H1 (cell line): Measurements from ENCODE around the gene SLC17A4. TPM values are rescaled to one million over a fixed set of nuclear protein-coding genes. Genes with fewer than 3 reads are reported as not detected.

Experiments
- CTCF ChIA-PET: fragments of 300-600 bp; sonication (Branson Sonifier 250); formaldehyde crosslinking; loops from one replicate; lab custom pipeline; 2021; ENCODE audit not compliant: partially characterized antibody; lab: Charles Lee
- POLR2A ChIA-PET: fragments of 300-600 bp; sonication (Branson Sonifier 250); formaldehyde crosslinking; loops from one replicate; lab custom pipeline; 2021; ENCODE audit warnings: inconsistent platforms; ENCODE audit not compliant: partially characterized antibody; lab: Charles Lee
- DNase-seq, 2 experiments: peaks; one replicate each; pipeline versions ENCODE4 v3.0.0 to v3.0.0-alpha.2; 2010 to 2022; ENCODE audit warnings: low spot score in 2 of 2, low read depth in 1 of 2, mixed read lengths in 1 of 2
- FAIRE-seq: peaks from 2 replicates; lab custom pipeline; 2011; peaks lifted over from hg19 to GRCh38; lab: Jason Lieb, UNC
- H2AFZ ChIP-seq: 2 replicates; pipeline ENCODE4 v1.8.1; 2012; ENCODE audit warnings: low read length, inconsistent platforms
- H2AK5ac ChIP-seq: 2 replicates; pipeline ENCODE4 v1.6.1; 2013; ENCODE audit warnings: low read depth, low read length
- H2BK120ac ChIP-seq: replicated peaks from 2 replicates; pipeline ENCODE3; 2013; ENCODE audit warnings: low read depth, low read length, inconsistent platforms
- H2BK12ac ChIP-seq: 2 replicates; pipeline ENCODE4 v1.6.1; 2013; ENCODE audit warnings: low read depth, low read length
- H2BK15ac ChIP-seq: 2 replicates; pipeline ENCODE4 v1.6.1; 2013; ENCODE audit warnings: low read length
- H2BK20ac ChIP-seq: 2 replicates; pipeline ENCODE4 v1.6.1; 2013; ENCODE audit warnings: low read length
- H2BK5ac ChIP-seq: 2 replicates; pipeline ENCODE4 v1.6.1; 2013; ENCODE audit warnings: low read depth, low read length
- H3K14ac ChIP-seq: 2 replicates; pipeline ENCODE4 v1.6.1; 2013; ENCODE audit warnings: inconsistent platforms; ENCODE audit not compliant: insufficient read length
- H3K18ac ChIP-seq: 2 replicates; pipeline ENCODE4 v1.6.1; 2013; ENCODE audit warnings: low read length; ENCODE audit errors: extremely low read depth
- H3K23ac ChIP-seq: 2 replicates; pipeline ENCODE4 v1.6.1; 2013; ENCODE audit warnings: inconsistent platforms; ENCODE audit not compliant: insufficient read length
- H3K23me2 ChIP-seq: 2 replicates; pipeline ENCODE4 v1.6.1; 2013; ENCODE audit warnings: low read depth, low read length
- H3K27ac ChIP-seq: 2 replicates; pipeline ENCODE4 v1.6.1; 2011; ENCODE audit warnings: low read depth, low read length, inconsistent platforms
- H3K27me3 ChIP-seq, 4 experiments: replicated peaks in 1 of 4; 1 replicate in 1 of 4; 2 replicates in 3 of 4; pipeline versions ENCODE4 v1.6.1 to v1.8.1; 2011 to 2013; ENCODE audit warnings: low read length in 3 of 4, mild to moderate bottlenecking in 3 of 4, inconsistent platforms in 2 of 4, mixed read lengths in 2 of 4, moderate library complexity in 1 of 4; ENCODE audit not compliant: control insufficient read depth in 3 of 4, insufficient read depth in 3 of 4; ENCODE audit errors: extremely low read depth in 1 of 4
- H3K36me3 ChIP-seq, 4 experiments: 2 replicates each; pipeline versions ENCODE4 v1.6.1 to v1.8.1; 2011 to 2013; ENCODE audit warnings: mild to moderate bottlenecking in 4 of 4, low read length in 3 of 4, moderate library complexity in 2 of 4, control low read depth in 1 of 4, inconsistent platforms in 1 of 4; ENCODE audit not compliant: insufficient read depth in 4 of 4, control insufficient read depth in 2 of 4
- H3K4ac ChIP-seq: replicated peaks from 2 replicates; pipeline ENCODE3; 2013; ENCODE audit warnings: low read length, low read depth, mixed read lengths, inconsistent platforms; ENCODE audit not compliant: insufficient read length
- H3K4me1 ChIP-seq, 4 experiments: replicated peaks in 1 of 4; 1 replicate in 1 of 4; 2 replicates in 3 of 4; pipeline versions ENCODE4 v1.6.1 to v1.8.1; 2011 to 2013; ENCODE audit warnings: low read length in 3 of 4, inconsistent platforms in 2 of 4, mixed read lengths in 1 of 4; ENCODE audit not compliant: insufficient read depth in 4 of 4, control insufficient read depth in 3 of 4
- H3K4me2 ChIP-seq, 2 experiments: 2 replicates each; pipeline versions ENCODE4 v1.6.1 to v1.8.1; 2011 to 2013; ENCODE audit warnings: low read depth in 2 of 2, low read length in 2 of 2, control low read depth in 1 of 2, inconsistent platforms in 1 of 2, mild to moderate bottlenecking in 1 of 2; ENCODE audit not compliant: insufficient read depth in 1 of 2
- H3K4me3 ChIP-seq, 4 experiments: fragments of 200-600, 300-600 bp in 1 of 4; sonication (generic), shearing (Covaris generic), sonication (Bioruptor Twin) in 1 of 4; 2 replicates each; pipeline versions ENCODE4 v1.5.1 to v1.8.1; 2011 to 2016; ENCODE audit warnings: low read length in 4 of 4, low read depth in 3 of 4, control low read depth in 2 of 4, inconsistent platforms in 2 of 4, mild to moderate bottlenecking in 2 of 4, mixed read lengths in 1 of 4, moderate library complexity in 1 of 4; ENCODE audit not compliant: insufficient read depth in 2 of 4; ENCODE audit errors: extremely low read depth in 1 of 4
- H3K56ac ChIP-seq: replicated peaks from 2 replicates; pipeline ENCODE3; 2013; ENCODE audit warnings: low read depth, mild to moderate bottlenecking, mixed read lengths, low read length, inconsistent platforms; ENCODE audit not compliant: insufficient read length
- H3K79me1 ChIP-seq: 2 replicates; pipeline ENCODE4 v1.6.1; 2013; ENCODE audit warnings: low read depth, low read length, control low read depth
- H3K79me2 ChIP-seq, 2 experiments: 2 replicates each; pipeline versions ENCODE4 v1.6.1 to v1.8.1; 2012 to 2013; ENCODE audit warnings: low read length in 2 of 2, mild to moderate bottlenecking in 2 of 2, inconsistent platforms in 1 of 2; ENCODE audit not compliant: insufficient read depth in 2 of 2, control insufficient read depth in 1 of 2
- H3K9ac ChIP-seq, 4 experiments: replicated peaks in 1 of 4; 1 replicate in 1 of 4; 2 replicates in 3 of 4; pipeline versions ENCODE4 v1.6.1 to v1.8.1; 2011 to 2013; ENCODE audit warnings: low read depth in 3 of 4, low read length in 3 of 4, control low read depth in 2 of 4, mild to moderate bottlenecking in 2 of 4, moderate library complexity in 2 of 4, inconsistent platforms in 1 of 4; ENCODE audit errors: extremely low read depth in 1 of 4
- H3K9me3 ChIP-seq, 2 experiments: 2 replicates each; pipeline versions ENCODE4 v1.6.1 to v1.8.1; 2012 to 2013; ENCODE audit warnings: mild to moderate bottlenecking in 2 of 2, moderate library complexity in 2 of 2, control low read depth in 1 of 2, inconsistent platforms in 1 of 2, low read depth in 1 of 2, low read length in 1 of 2, mixed read lengths in 1 of 2; ENCODE audit not compliant: insufficient read depth in 2 of 2
- H4K20me1 ChIP-seq, 2 experiments: replicated peaks in 1 of 2; 2 replicates each; pipeline versions ENCODE3 to v1.8.1; 2011 to 2013; ENCODE audit warnings: inconsistent platforms in 2 of 2, low read length in 2 of 2, mild to moderate bottlenecking in 1 of 2; ENCODE audit not compliant: insufficient read depth in 2 of 2, control insufficient read depth in 1 of 2
- H4K5ac ChIP-seq: 2 replicates; pipeline ENCODE4 v1.6.1; 2013; ENCODE audit warnings: low read length, low read depth, mixed read lengths, inconsistent platforms; ENCODE audit not compliant: insufficient read length
- H4K8ac ChIP-seq: 2 replicates; pipeline ENCODE4 v1.8.0; 2013; ENCODE audit warnings: mild to moderate bottlenecking, moderate library complexity, low read length, inconsistent platforms; ENCODE audit not compliant: insufficient read depth; ENCODE audit errors: extremely low read depth
- H4K91ac ChIP-seq: replicated peaks from 2 replicates; pipeline ENCODE3; 2013; ENCODE audit warnings: low read length, mixed read lengths, inconsistent platforms; ENCODE audit not compliant: insufficient read length
- CEBPB ChIP-seq: IDR thresholded peaks from 2 replicates; pipeline ENCODE4 v1.6.1; 2012; ENCODE audit warnings: low read depth, low read length
- RBBP5 ChIP-seq: IDR thresholded peaks from 2 replicates; pipeline ENCODE4 v1.7.1; 2012; ENCODE audit warnings: low read depth, mild to moderate bottlenecking, inconsistent platforms, low read length, moderate library complexity, borderline replicate concordance
- WGBS, 2 experiments: shearing (Covaris generic) in 1 of 2; methylation state at CpG; one replicate each; pipeline versions ENCODE4 v1.1.6 to v1.1.7; 2013 to 2015; ENCODE audit warnings: low lambda C conversion rate in 2 of 2, mixed read lengths in 2 of 2, inconsistent platforms in 1 of 2, low coverage in 1 of 2, missing lambda C conversion rate in 1 of 2; ENCODE audit not compliant: insufficient replicate concordance in 2 of 2, insufficient coverage in 1 of 2, insufficient read length in 1 of 2; ENCODE audit errors: extremely low coverage in 1 of 2, missing lambda C conversion rate in 1 of 2; 5-methylcytosine and 5-hydroxymethylcytosine counted together
- polyA plus RNA-seq, 7 experiments: library from polyadenylated mRNA; depleted of rRNA in 3 of 7; stranded (reverse) in 5 of 7; unstranded in 2 of 7; fragments of >200 nt in 5 of 7; fragments of 200-250 nt in 2 of 7; gene quantifications; 1 replicate in 5 of 7; 2 replicates in 1 of 7; 4 replicates in 1 of 7; pipeline versions ENCODE4 v1.2.1 to v1.2.3, GENCODE V29; 2011 to 2013; ENCODE audit warnings: missing spikeins in 2 of 7, mixed read lengths in 2 of 7
- total RNA-seq: library from RNA; stranded (reverse); fragmentation: NEBNext Ultra II Directional; extraction: Animal tissue kit (Norgen Biotek cat#: 25700); gene quantifications from 2 replicates; pipeline ENCODE4 v1.2.1, GENCODE V29; 2021

Gene SLC17A4
- total and polyA plus RNA-seq, 2 of the 8 experiments (the other 6 are each of a cell fraction or from before 2014, with no cell fraction given) = not detected

DNA sequence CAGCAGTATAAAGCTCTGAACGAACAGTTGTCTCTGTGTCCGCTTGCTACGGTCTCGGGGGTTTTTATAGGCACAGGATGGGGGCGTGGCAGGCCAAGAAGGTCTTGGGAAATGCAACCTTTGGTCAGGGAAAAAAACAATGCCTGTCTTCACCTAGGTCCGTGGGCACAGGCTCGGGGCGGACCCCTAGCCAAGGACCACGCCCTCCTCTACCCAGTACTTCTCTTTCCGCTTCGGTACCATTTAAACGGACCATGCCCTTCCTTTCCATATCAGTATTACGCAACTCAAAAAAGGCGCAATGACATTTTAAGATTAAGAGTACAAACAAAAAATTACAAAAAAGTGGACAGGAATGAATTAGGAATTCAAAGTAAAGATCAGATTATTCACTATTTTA lies 44.3 kb upstream of the SLC17A4 start:
- FAIRE-seq (no peak), DNase-seq (no peak)
- Histone ChIP-seq H3K9ac (no peak overlapping the region), H4K5ac (no peak overlapping the region), H3K14ac (no peak overlapping the region), H3K27ac (no peak overlapping the region), H2BK120ac (no peak overlapping the region), H2BK12ac (no peak overlapping the region), H2BK20ac (no peak overlapping the region), H3K4me3 (no peak overlapping the region), H3K56ac (no peak overlapping the region), H3K9me3 (no peaks in the 10 kb centered on the region), H3K23ac (no peak overlapping the region), H3K27me3 (peaks cover 0 to 1% (median 0%) of the 10 kb centered on the region in 4 experiments; a peak in 1 of 7 replicates), H3K4me1 (no peaks in the 10 kb centered on the region), H2AK5ac (no peak overlapping the region), H2BK15ac (no peak overlapping the region), H3K4ac (no peak overlapping the region), H4K91ac (no peak overlapping the region), H3K23me2 (no peaks in the 10 kb centered on the region), H3K4me2 (no peak overlapping the region), H3K36me3 (no peaks in the 10 kb centered on the region), H4K20me1 (no peaks in the 10 kb centered on the region), H4K8ac (no peak overlapping the region), H2AFZ (peak overlapping the region; percentile 93; the same call in 1 of the 2 replicates), H3K79me1 (no peaks in the 10 kb centered on the region), H3K79me2 (no peaks in the 10 kb centered on the region), H3K18ac (no peak overlapping the region), H2BK5ac (no peak overlapping the region)
- WGBS, 2 experiments = 81% methylated on average over 14 of the region's 14 CpGs; no CpG with 5 or more reads in 1 of the 2 experiments
- TF ChIP-seq RBBP5 = no peak
- TF ChIP-seq CEBPB = peak; percentile 81; the same call in 1 of the 2 replicates
- ChIA-PET POLR2A (no interaction called here), CTCF (interaction anchor here (1.0 to 2.7 kb wide), 8 partner anchors 9 to 487 kb away, joined by 3 to 27 read pairs (median 3); no protein-coding TSS in a partner anchor)
